ENCODE results near the gene MISFA. TPM values are rescaled to one million over a fixed set of nuclear protein-coding genes. Genes with fewer than 3 reads are reported as not detected.

MISFA gene
- total RNA-seq, 1 experiment from 2014 or later: 5.0 TPM

GRCh38 chr11:18567081-18567480, 32.5 kb upstream of the MISFA start:
- in situ Hi-C loops (cut with HindIII; ENCODE audit: low pct_unique_long_range_greater_than_20kb, low sequenced_read_pairs) (no loop called here), intact Hi-C loops (cut with micrococcal nuclease; ENCODE audit: unreplicated experiment) (no loop called here)
- H3K4me3 ChIP-seq (ENCODE audit: low read depth in 2 of 2, low read length in 2 of 2): no peak overlapping the region
- H3K36me3 ChIP-seq (ENCODE audit: control insufficient read depth, insufficient read depth, low read length): peaks cover 3% of the 10 kb centered on the region; the same call in 1 of the 2 replicates
- POLR2A ChIA-PET: interaction anchor here (1.0 kb wide), 1 partner anchor 12 kb away, joined by 3 read pairs; no protein-coding TSS in a partner anchor
- TF ChIP-seq CTCF (IDR thresholded peaks at IDR 0.05) (no peak), POLR2AphosphoS5 (IDR thresholded peaks at IDR 0.05; ENCODE audit: low read depth, low read length) (no peak), SIN3A (IDR thresholded peaks at IDR 0.05; ENCODE audit: borderline replicate concordance, insufficient read depth, low read depth, low read length) (no peak), REST (IDR thresholded peaks at IDR 0.05; ENCODE audit: insufficient read depth in 1 of 2, low read depth in 2 of 2, low read length in 1 of 2) (no peak), TCF7L2 (IDR thresholded peaks at IDR 0.05; ENCODE audit: low read depth, low read length) (no peak)
- H3K27ac ChIP-seq (ENCODE audit: low read length): no peak overlapping the region
- no peaks in the 10 kb centered on the region for H3K9me3 ChIP-seq (ENCODE audit: control insufficient read depth, insufficient read depth, low read depth, low read length)
- CTCF ChIA-PET: no interaction called here
- H3K27me3 ChIP-seq (ENCODE audit: control insufficient read depth, insufficient read depth, low read length): no peaks in the 10 kb centered on the region
- DNase-seq (ENCODE audit: low read depth, low spot score): no peak
- ATAC-seq: no peak
- no peaks in the 10 kb centered on the region for H3K4me1 ChIP-seq (ENCODE audit: control insufficient read depth, insufficient read depth, low read length)
- no TSS peak for BruUV-seq (replicated peaks)

GRCh38 chr11:18575361-18575760, 24.2 kb upstream of the MISFA start:
- Histone ChIP-seq H3K27ac (ENCODE audit: low read length) (no peak overlapping the region; the same call in 1 of the 2 replicates), H3K27me3 (ENCODE audit: control insufficient read depth, insufficient read depth, low read length) (no peaks in the 10 kb centered on the region), H3K4me3 (ENCODE audit: low read depth in 2 of 2, low read length in 2 of 2) (no peak overlapping the region), H3K9me3 (ENCODE audit: control insufficient read depth, insufficient read depth, low read depth, low read length) (no peaks in the 10 kb centered on the region), H3K4me1 (ENCODE audit: control insufficient read depth, insufficient read depth, low read length) (peaks cover 17% of the 10 kb centered on the region), H3K36me3 (ENCODE audit: control insufficient read depth, insufficient read depth, low read length) (peaks cover 5% of the 10 kb centered on the region; the same call in 1 of the 2 replicates)
- DNase-seq (ENCODE audit: low read depth, low spot score): no peak
- in situ Hi-C loops (cut with HindIII; ENCODE audit: low pct_unique_long_range_greater_than_20kb, low sequenced_read_pairs) (no loop called here), intact Hi-C loops (cut with micrococcal nuclease; ENCODE audit: unreplicated experiment) (no loop called here)
- ChIA-PET CTCF (no interaction called here), POLR2A (no interaction called here)
- BruUV-seq (replicated peaks): no TSS peak
- TF ChIP-seq CTCF (IDR thresholded peaks at IDR 0.05) (no peak), REST (IDR thresholded peaks at IDR 0.05; ENCODE audit: insufficient read depth in 1 of 2, low read depth in 2 of 2, low read length in 1 of 2) (no peak), POLR2AphosphoS5 (IDR thresholded peaks at IDR 0.05; ENCODE audit: low read depth, low read length) (no peak), TCF7L2 (IDR thresholded peaks at IDR 0.05; ENCODE audit: low read depth, low read length) (no peak), SIN3A (IDR thresholded peaks at IDR 0.05; ENCODE audit: borderline replicate concordance, insufficient read depth, low read depth, low read length) (no peak)
- ATAC-seq: no peak
